COR-L47 (cell line): ENCODE results near the gene ME3.
"Not testable (repeated sequence)": the region's sequence is repeated elsewhere in the genome, so short reads cannot be mapped to it uniquely, and the experiment has no call there.

Experiments
- DNase-seq: peaks from one replicate; lab custom pipeline; 2025; lab: John Stamatoyannopoulos, UW

The ME3 gene

DNA sequence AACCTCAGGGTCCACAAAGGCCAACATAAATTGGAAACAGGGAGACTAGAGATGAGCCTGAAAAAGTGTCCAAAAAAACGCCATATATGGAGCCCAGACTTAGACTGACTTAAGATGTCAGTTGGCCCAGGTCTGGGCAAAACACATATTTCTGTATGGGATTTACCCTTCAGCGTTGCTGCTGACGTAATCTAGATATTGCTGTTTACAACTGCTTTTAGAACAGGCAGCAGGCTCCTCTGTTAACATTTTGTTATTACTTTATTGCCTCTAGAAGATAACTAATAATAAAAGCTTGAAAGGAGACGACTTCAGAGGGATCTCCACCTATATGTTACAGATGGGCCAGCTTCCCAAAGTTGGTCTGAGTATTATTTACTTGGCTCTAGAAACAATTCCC lies 8.7 kb downstream of the ME3 start:
- DNase-seq: no peak

DNA sequence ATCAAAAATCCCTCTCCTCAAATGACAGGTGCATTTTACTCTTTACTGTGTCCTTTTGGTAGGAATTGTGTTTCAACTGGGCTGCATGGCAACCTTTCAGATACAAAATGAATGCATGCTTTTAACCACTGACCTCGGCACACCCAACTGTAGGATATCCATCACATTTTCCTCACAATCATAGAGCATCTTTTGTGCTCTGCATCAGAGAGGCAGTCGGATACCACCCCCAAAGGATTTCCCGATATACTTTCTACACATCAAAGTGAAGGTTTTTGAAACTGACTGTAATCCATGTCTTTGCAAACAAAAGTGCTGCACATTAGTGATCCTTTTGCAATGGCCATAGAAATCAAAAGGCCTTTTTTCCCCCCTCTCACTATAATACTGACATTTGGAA lies 9.1 kb downstream of the ME3 start:
- no peak for DNase-seq

DNA sequence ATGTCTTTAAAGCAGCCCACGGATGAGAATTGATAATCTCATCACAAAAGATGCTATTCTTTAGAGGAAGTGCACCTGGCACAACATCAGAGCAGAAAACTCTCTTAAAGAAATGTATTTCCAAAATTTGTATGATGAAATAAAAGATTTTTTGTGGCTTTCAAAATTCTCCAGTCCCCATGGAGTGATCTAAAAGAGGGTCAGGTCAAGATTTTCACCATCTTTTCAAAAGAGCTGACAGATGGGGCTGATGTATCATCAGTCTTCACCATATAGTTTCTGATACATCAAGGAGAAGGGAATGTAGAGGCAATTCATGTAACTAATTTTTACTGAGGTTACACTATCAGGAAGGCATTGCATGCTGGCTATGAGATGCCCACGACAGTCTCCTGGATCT lies 11.7 kb downstream of the ME3 start:
- DNase-seq: no peak

DNA sequence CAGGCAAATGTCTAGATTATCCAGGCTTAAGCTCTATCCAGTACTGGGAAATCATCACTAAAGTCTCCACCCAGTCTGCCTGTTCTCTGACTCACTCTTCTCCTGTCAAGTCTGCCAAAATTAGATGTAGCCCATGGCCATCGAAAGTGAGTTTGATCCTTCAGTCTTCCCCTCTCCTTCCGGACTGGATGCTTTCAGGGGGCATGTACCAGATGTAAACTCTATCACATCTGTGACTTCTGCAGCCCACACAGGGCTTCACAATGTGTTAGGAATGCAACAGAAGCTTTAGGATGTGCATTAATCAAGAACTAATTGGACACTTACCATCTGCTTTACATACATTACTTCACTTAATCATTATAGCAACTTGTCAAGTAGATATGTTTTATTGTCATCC lies 12.3 kb downstream of the ME3 start:
- no peak for DNase-seq

DNA sequence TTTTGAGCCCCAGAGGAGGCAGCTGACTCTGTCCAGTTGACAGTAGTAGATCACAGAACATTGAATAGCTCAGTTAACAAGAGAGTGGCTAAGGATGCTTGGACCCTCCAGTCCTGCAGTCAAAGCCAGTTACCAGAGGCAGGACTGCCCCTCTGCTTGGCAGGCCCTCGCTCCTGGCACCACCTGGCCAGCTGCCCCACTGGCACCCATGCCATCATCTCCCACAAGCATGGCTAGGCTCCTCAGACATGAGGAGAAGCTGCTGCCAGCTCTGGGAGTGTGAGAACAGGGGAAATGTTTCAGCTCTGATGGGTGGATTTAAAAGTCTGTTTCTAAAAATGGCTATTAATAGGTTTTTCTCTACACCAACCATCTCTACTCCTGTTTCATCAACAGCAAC lies 13.9 kb downstream of the ME3 start:
- DNase-seq: no peak

DNA sequence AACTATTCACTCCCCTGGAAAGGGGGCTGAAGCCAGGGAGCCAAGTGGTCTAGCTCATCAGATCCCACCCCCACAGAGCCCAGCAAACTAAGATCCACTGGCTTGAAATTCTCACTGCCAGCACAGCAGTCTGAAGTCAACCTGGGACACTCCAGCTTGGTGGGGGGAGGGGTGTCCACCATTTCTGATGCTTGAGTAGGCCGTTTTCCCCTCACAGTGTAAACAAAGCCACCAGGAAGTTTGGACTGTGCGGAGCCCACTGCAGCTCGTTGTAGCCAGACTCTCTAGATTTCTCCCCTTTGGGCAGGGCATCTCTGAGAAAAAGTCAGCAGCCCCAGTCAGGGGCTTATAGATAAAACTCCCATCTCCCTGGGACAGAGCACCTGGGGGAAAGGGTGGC lies 27.2 kb downstream of the ME3 start:
- not testable (repeated sequence) for DNase-seq

DNA sequence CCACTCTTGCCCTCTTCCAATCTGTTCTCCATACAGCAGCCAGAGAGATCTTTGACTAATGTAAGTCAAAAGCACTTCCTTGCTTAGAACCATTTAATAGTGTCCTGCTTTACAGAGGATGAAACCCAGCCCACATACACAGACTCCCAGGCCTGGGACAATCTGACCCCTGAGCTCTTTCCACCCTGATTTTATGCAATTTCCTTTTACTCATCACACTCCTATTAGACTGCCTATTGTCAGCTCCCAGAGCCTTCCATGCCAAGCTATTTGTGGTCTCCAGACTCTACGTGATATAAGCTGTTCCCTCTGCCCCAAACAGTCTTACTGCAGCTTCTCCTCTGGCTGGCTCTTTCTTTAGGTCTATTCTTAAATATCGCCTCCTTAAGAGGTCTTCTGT lies 28.1 kb downstream of the ME3 start:
- DNase-seq: no peak

DNA sequence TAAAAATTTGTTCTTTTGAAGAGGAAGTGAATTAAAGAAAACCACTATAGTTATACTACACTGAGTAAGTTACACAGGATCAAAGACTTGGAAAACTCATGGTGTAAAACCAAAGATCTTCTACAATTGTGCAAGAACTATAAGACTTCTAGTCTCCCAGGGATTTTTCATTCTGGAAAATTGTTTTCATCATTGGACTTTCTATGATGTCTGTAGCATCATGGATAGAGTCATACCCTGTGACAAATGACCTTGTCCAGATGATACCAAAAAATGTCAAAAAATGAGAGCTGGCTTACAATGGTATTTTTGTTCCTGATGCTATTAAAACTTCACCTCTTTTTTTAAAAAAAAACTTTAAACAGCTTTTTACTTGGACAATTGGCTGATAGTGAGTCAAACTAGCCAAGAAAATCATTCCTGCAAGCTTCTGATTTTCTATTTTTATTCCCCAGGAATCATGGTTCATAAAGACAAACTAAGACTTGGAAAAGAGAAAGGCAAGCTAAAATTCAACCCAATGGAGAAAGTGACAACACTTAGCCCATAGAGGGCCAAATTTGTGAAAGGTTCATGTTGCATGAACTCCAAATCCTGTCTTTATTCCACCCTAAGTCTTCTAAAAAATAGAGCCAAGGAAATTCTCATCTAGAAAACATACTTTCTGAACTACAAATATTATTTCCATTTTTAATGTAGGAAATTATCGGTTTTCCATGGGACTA lies 30.7 kb downstream of the ME3 start:
- no peak for DNase-seq

DNA sequence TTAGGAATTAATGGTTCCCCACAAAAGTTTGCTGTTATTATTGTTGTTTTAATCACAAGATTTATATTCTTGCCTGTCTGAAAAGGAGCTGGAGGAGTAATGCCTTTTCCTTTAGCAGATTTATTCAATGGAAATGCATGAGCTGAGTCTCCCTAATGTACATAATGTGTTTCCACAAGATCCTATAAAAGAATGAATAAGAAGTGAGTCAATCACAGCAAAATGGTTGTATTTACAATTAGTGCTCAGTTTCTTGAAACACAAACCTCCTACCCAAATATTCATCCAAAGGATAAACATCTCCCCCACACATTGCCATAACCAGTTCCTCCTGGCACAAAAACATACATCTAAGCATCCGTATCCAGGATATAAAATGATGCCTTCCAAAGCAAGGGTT lies 33.3 kb downstream of the ME3 start:
- DNase-seq: no peak

DNA sequence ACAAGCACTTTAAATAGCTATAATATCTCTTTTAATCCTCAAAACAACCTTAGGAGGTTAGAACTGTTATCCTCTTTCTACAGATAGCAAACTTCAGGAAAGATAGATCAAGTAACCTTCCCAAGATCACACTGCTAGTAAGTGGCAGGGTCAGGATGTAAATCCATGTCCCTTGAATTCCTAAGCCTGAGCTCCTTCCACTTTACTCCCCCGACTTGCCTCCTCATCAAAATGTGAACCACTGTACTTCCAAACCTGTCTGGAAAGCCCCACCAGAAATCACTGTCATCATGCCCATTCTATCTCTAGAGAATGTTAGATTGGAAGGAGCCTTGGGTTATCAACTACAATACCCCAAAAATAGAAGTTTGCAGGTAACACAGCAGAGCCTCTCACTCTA lies 33.7 kb downstream of the ME3 start:
- DNase-seq: no peak

DNA sequence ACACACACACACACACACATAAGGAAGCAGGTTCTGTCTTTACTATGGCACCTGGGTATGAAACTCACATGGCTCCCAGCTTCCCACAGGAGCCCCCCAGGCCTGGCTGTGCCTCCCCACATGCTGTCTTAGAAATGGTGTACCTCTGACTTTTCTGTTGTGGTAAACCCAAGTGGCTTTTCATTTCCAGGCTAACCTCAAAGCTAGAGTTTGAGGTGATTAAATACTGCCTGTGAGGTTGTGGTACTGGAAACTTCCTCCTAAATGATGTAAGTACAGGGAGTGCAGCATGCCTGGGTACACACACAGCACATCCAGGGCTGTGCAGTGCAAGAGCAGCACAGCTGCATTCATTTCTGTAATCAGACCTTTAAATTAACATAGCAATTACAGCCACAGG lies 34.4 kb downstream of the ME3 start:
- DNase-seq: no peak

DNA sequence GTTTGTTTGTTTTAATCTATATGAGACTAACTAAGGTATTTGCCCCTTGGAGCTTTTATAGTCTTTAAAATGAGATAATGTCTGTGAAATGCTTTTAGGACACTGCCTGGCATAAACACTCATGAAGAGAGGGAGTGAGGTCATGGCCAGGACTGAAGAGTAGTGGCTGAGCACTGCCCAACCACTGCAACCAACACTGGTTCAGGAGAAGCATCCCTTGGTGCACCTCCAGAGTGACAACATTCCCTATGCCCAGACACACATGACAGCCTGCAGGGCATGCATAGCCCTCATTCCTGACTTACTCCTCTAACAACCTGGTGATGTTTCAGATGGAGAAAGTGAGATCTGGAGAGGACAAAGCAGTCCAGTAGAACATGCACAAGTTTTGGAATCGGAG lies 36.1 kb downstream of the ME3 start:
- DNase-seq: no peak

DNA sequence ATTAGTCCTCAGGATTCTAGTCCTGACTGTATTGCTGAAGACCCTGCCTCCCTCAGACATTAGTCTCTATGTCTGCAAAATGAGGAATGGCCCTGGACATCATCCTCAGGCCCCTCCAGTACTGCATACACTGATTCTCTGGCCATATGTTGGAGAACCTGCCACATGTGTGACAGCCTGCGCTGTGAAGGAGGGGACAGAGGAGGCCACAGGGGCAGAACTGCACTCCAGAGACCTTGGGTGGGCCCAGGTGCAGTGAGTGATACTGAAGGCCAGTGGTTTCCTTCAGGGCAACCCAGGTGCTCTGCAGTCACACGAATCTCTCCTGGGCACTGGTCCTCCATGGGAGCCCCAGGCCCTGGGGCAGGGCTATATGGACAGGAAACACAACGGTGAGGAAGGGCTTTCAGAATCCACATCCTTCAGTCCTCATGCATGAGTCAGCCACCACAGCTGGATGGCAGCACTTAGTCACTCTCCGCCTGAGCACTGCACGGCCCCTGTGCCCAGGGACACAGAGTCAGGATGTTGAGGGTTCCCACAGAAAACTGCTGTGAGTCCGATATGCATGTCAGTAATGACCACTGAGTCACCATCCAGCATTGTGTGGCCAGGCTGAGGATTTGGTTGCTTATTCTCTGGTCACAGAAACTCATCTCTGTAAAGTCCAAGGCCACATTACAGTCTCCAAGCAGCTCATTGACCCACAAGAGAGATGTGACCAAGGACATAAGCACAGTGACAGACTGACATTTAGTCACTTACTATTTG lies 39.7 kb downstream of the ME3 start:
- no peak for DNase-seq

DNA sequence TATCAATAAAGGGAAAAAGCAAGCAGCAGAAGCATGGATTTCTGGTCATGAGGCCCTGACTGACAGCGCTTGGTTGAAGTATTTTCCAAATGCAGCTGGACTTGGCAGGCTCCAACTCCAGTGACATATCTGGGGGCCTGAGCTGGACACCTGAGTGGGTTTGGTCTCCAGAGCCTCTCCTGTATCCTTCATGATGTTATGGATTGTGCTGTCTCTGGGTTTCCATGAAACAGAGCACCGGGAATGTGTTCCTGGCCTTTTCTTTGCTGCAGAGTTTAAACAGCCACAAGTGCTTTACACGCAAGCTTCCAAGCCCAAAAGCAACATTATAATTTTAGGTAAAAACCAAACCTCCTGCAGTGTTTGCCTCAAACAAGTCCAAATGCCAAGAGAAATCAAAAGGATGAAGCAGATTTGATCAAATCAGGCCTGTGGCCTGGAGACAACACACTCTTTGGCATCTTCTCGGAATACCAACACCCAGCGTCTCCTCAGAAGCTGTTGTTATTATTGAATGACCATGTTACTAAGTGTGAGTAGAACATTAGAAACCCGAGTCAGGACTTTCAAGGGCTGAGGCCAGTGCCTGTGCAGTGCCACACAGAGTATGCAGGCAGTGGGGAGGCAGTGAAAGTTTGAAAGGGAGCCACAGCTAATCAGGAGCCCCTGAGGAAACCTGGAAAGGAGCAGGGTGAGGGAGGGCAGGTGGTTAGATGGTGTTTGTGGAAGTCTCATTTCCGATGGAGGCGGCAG lies 42.0 kb downstream of the ME3 start:
- DNase-seq: no peak

DNA sequence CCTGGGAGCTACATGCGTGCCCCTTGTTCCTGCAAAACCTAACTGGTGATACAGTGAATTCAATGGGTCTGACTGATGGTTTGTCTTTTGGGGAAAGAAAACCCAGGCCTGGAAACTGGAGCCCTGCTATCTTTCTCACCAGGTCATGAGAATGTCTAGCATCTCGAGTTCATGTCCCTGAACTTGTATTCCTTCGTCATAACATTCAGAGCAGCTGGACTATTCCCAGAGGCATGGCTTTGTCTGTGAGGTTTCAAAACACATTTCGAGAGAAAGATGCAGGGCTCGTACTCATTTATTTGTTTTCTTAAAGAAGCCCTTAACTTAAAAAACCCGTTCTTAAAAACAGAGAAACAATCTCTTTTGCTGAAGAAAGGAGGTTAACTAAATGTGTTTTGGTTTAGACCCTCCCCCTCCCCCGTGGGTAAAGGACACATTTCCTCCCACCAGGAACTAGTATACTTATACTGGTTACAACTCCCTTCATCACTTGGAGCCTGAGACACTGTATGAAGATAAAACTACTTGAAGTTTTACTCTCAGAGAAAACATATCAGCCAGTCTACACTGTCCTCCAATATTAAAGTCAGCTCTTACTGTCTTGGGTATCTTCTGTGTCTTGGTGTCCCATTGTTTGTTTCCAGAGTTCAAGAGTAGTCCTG lies 43.2 kb downstream of the ME3 start:
- DNase-seq: no peak

DNA sequence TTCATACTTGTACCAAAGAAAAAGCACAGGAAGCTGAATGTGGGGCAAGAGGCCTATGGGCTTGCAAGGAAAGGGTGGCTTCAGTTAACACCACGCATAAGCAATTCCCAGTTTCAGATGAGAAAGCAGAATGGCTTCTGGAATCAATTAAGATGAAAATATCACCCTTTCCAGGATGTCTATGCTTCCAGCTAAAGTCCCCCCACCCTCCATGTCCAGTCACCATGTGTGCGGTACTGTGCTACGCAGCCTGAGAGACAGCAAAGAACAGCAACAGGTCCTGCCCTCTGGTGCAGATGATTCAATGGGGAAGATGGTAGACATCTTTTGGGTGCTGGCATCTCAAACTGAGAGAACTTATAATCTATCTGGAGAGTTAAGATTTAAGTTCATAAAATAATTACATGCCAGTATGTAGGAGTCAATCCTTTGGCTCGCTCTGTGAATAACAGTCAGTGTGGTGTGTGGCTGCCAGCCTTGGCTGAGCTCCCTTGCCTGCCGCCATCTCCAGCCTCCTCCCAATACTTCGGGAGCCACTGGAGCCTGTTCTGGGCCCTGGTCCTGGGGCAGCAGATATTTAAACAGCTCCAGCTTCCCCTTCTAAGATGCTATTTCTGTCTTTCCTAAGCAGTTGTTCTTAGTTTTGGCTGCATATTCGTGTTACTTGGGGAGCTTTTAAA lies 44.5 kb downstream of the ME3 start:
- DNase-seq: no peak

DNA sequence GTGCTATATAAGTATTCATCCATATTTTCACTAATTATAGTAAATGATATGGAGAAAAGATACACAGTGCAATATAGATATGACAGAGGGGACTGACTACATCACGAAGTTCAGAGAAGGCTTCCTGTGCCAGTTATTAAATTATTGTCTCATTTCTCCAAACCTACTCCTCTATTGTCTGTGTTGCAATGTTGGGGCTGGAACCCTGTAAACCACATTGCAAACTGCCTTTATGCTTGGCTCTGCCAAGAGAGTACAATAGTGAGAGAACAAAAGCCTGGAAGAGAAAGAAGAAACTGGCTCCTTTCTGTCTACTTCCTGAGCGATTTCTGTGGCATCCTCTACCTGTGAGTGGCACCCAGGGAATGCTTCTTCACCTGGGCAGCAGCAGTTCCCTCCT lies 46.4 kb downstream of the ME3 start:
- DNase-seq: no peak

DNA sequence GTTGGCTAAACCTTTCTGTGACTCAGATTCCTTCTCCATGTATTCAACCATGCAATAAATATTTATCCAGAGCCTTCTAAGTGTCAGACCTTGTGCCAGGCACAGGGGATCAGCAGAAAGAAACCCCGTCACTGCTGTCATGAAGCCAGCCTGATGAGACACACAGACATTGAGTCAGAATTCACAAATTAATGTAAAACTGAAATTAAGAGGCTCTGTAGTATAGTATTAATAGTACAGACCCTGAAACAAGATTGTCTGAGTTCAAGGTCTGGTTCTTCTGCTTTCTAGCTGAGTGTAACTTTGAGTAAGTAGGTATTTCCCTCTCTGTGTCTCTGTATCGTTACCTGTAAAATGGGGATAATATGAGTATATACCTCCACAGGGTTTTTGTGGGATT lies 46.9 kb downstream of the ME3 start:
- no peak for DNase-seq

DNA sequence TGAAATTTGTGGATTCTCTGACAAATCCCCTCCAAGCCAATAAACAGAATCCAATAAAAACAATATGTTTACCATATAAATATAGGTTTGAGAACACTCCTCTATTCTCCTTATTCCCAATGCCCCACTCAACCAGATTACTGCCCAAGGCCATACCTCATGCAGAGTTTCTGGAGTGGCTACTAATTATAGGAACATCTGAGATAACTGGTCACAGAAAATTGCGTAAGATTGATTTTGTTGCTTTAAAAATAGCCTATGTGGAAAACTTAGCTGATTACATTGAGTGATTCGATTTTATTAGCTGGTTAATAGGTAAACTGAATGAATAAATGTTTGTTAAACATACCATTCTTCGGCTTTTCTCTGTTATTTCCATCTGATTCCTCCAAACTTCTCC lies 48.0 kb downstream of the ME3 start:
- DNase-seq: no peak

DNA sequence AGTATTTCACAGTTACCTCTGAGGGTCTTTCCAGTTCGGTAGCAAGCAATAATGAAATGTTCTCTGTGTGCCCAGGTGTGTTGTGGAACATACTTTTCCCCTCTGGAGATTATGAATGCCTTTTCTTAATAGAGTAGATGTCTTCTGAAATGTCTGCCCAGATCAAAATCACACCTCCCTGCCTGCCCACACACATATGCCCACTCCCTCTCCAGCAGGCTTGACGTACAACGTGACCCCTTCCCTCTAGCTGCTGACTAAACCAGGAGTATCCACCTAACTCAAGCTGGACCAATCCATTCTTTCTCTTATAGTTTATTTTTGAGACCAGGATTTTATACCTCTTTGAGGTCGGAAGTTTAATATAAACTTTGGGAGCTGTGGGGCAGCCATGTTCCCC lies 48.7 kb downstream of the ME3 start:
- no peak for DNase-seq

DNA sequence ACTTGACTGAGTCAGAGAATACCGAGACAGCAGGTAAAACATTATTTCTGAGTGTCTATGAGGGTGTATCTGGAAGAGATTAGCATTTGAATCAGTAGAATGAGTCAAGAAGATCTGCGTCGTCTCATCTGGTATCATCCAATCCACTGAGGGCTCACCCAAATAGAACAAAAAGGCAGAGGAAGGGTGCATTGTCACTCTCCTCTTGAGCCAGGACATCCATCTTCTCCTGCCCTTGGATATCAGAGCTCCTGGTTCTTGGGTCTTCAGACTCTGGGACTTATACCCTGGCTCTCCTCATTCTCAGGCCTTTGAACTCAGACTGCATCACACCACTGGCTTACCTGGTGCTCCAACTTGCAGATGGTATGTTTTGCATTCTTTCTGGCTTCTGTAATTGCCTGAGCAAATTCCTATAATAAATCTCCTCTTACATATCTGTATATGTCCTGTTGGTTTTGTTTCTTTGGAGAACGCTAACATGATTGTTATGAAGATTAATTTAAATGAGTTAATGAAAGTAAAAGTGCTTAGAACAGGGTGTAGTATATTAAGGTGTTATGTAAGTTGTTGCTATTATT lies 49.3 kb downstream of the ME3 start:
- DNase-seq: no peak

DNA sequence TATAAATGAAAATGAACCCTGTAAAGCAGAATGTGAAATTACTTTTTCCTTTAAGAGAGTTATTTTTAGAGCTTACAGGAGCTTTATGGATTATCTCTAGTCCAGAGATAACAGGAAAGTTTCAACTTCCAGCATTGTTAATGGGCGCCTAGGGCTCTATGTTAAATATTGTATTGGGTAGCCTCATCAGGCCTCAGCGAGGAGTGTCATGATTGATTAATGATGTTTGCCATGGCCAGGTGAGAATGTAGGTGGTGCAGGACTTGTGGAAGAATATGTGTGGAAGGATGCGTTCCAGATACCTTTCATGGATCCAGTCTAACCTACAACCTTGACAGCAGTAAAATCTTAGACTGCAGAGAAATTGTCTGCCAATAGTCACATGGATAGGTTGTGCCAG lies 50.6 kb downstream of the ME3 start:
- DNase-seq: peak; percentile 2
